H1 (cell line): ENCODE data around the gene PAK5. TPM values are rescaled to one million over a fixed set of nuclear protein-coding genes. Genes with fewer than 3 reads are reported as not detected.

Source experiments
- ATF2 ChIP-seq: IDR thresholded peaks from 2 replicates; pipeline ENCODE4 v1.6.1; 2012; ENCODE audit warnings: low read length, inconsistent platforms
- CREB1 ChIP-seq: IDR thresholded peaks from 2 replicates; pipeline ENCODE4 v1.6.1; 2012; ENCODE audit warnings: inconsistent platforms
- CTBP2 ChIP-seq: IDR thresholded peaks from 2 replicates; pipeline ENCODE4 v1.7.0; 2011; ENCODE audit warnings: borderline replicate concordance, mild to moderate bottlenecking, moderate library complexity, mixed read lengths, low read length; ENCODE audit not compliant: insufficient read depth, insufficient read length
- GABPA ChIP-seq: IDR thresholded peaks from 2 replicates; pipeline ENCODE4 v1.6.1; 2011; ENCODE audit warnings: mild to moderate bottlenecking, low read length, moderate library complexity, borderline replicate concordance; ENCODE audit not compliant: insufficient read depth
- MAFK ChIP-seq: IDR thresholded peaks from 2 replicates; pipeline ENCODE4 v1.6.1; 2012; ENCODE audit warnings: low read depth, mild to moderate bottlenecking, improper control_type of control experiment, low read length
- RXRA ChIP-seq: IDR thresholded peaks from 2 replicates; pipeline ENCODE4 v1.6.1; 2011; ENCODE audit warnings: low read depth, mild to moderate bottlenecking, low read length, moderate library complexity; ENCODE audit not compliant: insufficient read depth
- polyA plus RNA-seq, 7 experiments: library from polyadenylated mRNA; depleted of rRNA in 3 of 7; stranded (reverse) in 5 of 7; unstranded in 2 of 7; fragments of >200 nt in 5 of 7; fragments of 200-250 nt in 2 of 7; gene quantifications; 1 replicate in 5 of 7; 2 replicates in 1 of 7; 4 replicates in 1 of 7; pipeline versions ENCODE4 v1.2.1 to v1.2.3, GENCODE V29; 2011 to 2013; ENCODE audit warnings: missing spikeins in 2 of 7, mixed read lengths in 2 of 7
- total RNA-seq: library from RNA; stranded (reverse); fragmentation: NEBNext Ultra II Directional; extraction: Animal tissue kit (Norgen Biotek cat#: 25700); gene quantifications from 2 replicates; pipeline ENCODE4 v1.2.1, GENCODE V29; 2021

The PAK5 gene
- total and polyA plus RNA-seq, 2 of the 8 experiments (the other 6 are each of a cell fraction or from before 2014, with no cell fraction given): 0.54 to 0.80 TPM

GRCh38 chr20:9594284-9594875 is 244.5 kb downstream of the PAK5 start (continued):
- TF ChIP-seq ATF2 (no peak), CTBP2 (no peak), GABPA (no peak), RXRA (no peak), MAFK (no peak), CREB1 (no peak)
